RWPE1 (cell line): ENCODE results near the gene ANTKMT.

Experiments used
- CTCF ChIA-PET: fragments of 350-600 bp; sonication (Branson Sonifier 250); formaldehyde crosslinking; extraction: SDS; loops from one replicate; lab custom pipeline; 2021; lab: Yijun Ruan, JAX
- POLR2A ChIA-PET: fragments of 400-600 bp; formaldehyde crosslinking; extraction: SDS; loops from one replicate; lab custom pipeline; 2020; ENCODE audit warnings: antibody characterized with exemption; ENCODE audit not compliant: low non-redundant PET; lab: Yijun Ruan, JAX
- DNase-seq: peaks from one replicate; pipeline ENCODE4 v3.0.0; 2012; ENCODE audit warnings: low spot score
- H3K27ac ChIP-seq: fragments of 450-650 bp; 2 replicates; pipeline ENCODE4 v1.5.1; 2017
- CTCF ChIP-seq: fragments of 450-650 bp; conservative IDR thresholded peaks from 2 replicates; pipeline ENCODE4 v1.5.1; 2017; ENCODE audit warnings: low read depth, mild to moderate bottlenecking

The ANTKMT gene

GRCh38 chr16:719815-720446 lies 1.0 kb upstream of the ANTKMT start:
- CTCF ChIA-PET: interaction anchor here (0.6 to 1.3 kb wide), 5 partner anchors 21 to 138 kb away, joined by 3 to 4 read pairs (median 3); partner anchors contain the start of gene CIAO3
- peak overlapping the region; percentile 95 for H3K27ac ChIP-seq

GRCh38 chr16:720447-720989 lies 428 bp upstream of the ANTKMT start:
- DNase-seq: no peak
- peak; percentile 14; the same call in 1 of the 2 replicates for TF ChIP-seq CTCF
- ChIA-PET POLR2A (interaction anchor here (1.3 kb wide), 1 partner anchor 8 kb away, joined by 3 read pairs; no protein-coding TSS in a partner anchor), CTCF (interaction anchor here (0.5 to 1.3 kb wide), 5 partner anchors 8 to 27 kb away, joined by 3 read pairs; partner anchors contain the start of gene CIAO3)
- peak overlapping the region; percentile 95 for H3K27ac ChIP-seq

More at GRCh38 chr16:719815-720446, 1.0 kb upstream of the ANTKMT start:
- POLR2A ChIA-PET: interaction anchor here (0.6 to 0.7 kb wide), 3 partner anchors 52 to 644 kb away, joined by 3 to 8 read pairs (median 3); no protein-coding TSS in a partner anchor
- TF ChIP-seq CTCF: peak; percentile 45
- no peak for DNase-seq

GRCh38 chr16:721765-722540 lies 1.0 kb downstream of the ANTKMT start:
- POLR2A ChIA-PET: interaction anchor here (1.3 to 2.3 kb wide), 2 partner anchors 9 to 26 kb away, joined by 3 to 8 read pairs; no protein-coding TSS in a partner anchor
- CTCF ChIA-PET: interaction anchor here (0.6 to 1.1 kb wide), 5 partner anchors 9 to 63 kb away, joined by 3 to 5 read pairs (median 4); partner anchors contain the start of genes RHOT2 and WDR24
- no peak for DNase-seq
- peak overlapping the region; percentile 95 for H3K27ac ChIP-seq
- no peak for TF ChIP-seq CTCF

GRCh38 chr16:722835-723633 lies 2.1 kb downstream of the ANTKMT start:
- ChIA-PET CTCF (interaction anchor here (0.6 to 0.8 kb wide), 4 partner anchors 10 to 23 kb away, joined by 3 to 4 read pairs (median 3); partner anchors contain the start of gene CIAO3), POLR2A (interaction anchor here (0.6 to 2.3 kb wide), 2 partner anchors 28 to 52 kb away, joined by 3 to 8 read pairs; no protein-coding TSS in a partner anchor)
- peak overlapping the region; percentile 95 for H3K27ac ChIP-seq
- DNase-seq: no peak
- no peak for TF ChIP-seq CTCF

- ChIA-PET POLR2A (interaction anchor here (2.3 kb wide), 1 partner anchor 28 kb away, joined by 8 read pairs; no protein-coding TSS in a partner anchor), CTCF (interaction anchor here (0.6 to 1.1 kb wide), 2 partner anchors 12 to 15 kb away, joined by 3 to 7 read pairs; no protein-coding TSS in a partner anchor)
- H3K27ac ChIP-seq: peak overlapping the region; percentile 95
- no peak for DNase-seq
- no peak for TF ChIP-seq CTCF
Observed at GRCh38 chr16:723695-724094, 2.7 kb downstream of the ANTKMT start.
